GM18502 (cell line): Measurements from ENCODE around the gene TMEM61.

ENCODE experiments used
- ATAC-seq: cut with Tn5 transposase; IDR thresholded peaks from one replicate; pipeline ENCODE4 v1.9.1; 2021; ENCODE audit warnings: mild to moderate bottlenecking; ENCODE audit not compliant: unreplicated experiment, poor library complexity

TMEM61 gene

GRCh38 chr1:54982739-54983138 lies 2.3 kb downstream of the TMEM61 start:
- ATAC-seq = no peak

- ATAC-seq = no peak
Observed at GRCh38 chr1:54984131-54984842, 3.9 kb downstream of the TMEM61 start.

- ATAC-seq = no peak
Observed at GRCh38 chr1:54985556-54985955, 5.1 kb downstream of the TMEM61 start.

DNA sequence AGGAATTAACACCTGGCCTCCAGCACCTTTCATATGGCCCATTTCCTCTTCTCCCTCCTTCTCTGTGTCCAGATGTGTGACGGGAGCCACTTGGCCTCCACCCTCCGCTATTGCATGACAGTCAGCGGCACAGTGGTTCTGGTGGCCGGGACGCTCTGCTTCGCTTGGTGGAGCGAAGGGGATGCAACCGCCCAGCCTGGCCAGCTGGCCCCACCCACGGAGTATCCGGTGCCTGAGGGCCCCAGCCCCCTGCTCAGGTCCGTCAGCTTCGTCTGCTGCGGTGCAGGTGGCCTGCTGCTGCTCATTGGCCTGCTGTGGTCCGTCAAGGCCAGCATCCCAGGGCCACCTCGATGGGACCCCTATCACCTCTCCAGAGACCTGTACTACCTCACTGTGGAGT lies 5.6 kb downstream of the TMEM61 start:
- no peak for ATAC-seq

- no peak for ATAC-seq
Observed at GRCh38 chr1:54986533-54986932, 6.1 kb downstream of the TMEM61 start.

- ATAC-seq = no peak
Observed at GRCh38 chr1:54987427-54987826, 7.0 kb downstream of the TMEM61 start.

DNA sequence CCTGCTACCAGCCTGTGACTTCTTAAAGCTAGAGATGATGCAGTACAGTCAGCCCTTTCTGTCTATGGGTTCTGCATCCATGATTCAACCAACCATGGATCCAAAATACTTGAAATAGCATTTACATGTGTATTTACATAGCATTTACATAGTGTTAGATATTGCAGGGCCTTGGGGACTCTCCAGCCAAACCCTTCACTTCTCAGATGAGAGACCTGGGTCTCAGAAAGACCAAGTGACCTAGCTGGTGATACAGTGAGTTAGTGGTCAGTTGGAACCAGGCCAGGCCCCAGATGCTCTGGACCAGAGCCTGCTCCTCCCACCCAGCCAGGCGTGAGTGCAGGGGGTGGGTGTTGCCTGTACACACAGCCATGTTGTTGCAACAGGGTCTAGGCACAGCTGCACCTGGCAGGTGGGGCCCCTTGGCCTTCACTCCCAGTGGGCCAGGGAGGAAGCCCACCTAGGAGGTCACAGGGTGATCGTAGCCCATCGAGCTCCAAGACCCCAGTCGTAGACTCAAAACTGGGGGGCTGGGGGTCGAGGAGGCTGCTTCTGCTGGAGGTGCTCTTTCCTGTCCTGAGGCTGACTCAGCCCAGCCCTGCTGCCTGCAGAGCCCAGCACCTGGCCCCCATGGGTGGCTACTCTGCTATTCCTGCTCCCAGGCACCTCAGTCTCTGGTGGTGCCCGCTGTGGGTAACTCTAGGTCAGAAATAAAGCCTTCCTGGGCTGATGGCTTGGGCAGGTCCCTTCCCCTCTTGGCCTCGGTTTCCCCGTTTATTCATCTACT lies 7.7 kb downstream of the TMEM61 start:
- ATAC-seq = no peak

DNA sequence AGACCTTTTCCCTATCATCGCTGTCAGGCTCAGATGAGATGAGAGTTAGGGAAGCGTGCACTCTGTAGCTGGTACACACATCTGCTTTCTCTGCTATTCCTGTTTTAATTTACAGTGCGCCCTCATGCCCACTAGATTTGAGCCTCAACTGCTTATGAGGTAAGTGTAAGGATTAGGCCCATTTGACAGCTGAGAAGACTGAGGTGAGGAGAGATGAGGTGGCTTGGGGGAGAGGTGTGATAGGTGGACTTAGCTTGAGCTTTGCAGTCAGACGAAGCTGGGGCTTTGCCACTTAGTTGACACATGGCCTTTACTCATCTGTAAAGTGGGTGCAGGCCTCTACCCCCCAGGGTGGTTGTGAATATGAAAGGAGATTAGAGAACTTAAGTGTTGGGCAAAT lies 8.5 kb downstream of the TMEM61 start:
- ATAC-seq = no peak

DNA sequence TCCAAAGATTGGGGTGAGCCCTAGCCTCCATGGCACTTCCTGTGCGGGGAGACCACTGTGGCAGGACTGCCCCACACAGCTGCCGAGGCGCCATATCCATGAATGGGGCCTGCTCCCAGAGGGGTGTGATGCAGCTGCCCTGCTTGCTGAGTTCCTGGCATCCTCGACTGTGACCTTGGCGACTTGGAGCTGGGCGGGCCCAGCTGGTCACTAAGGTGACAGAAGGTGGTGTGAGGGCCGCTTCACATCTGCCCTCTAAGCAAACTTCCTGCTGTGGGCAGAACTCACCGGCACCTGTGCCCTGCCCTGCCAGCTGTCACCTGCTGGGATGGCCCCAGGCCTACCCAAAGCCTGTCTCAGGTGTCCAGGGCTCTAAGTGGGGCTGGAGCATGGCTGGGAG lies 9.0 kb downstream of the TMEM61 start:
- ATAC-seq = no peak

DNA sequence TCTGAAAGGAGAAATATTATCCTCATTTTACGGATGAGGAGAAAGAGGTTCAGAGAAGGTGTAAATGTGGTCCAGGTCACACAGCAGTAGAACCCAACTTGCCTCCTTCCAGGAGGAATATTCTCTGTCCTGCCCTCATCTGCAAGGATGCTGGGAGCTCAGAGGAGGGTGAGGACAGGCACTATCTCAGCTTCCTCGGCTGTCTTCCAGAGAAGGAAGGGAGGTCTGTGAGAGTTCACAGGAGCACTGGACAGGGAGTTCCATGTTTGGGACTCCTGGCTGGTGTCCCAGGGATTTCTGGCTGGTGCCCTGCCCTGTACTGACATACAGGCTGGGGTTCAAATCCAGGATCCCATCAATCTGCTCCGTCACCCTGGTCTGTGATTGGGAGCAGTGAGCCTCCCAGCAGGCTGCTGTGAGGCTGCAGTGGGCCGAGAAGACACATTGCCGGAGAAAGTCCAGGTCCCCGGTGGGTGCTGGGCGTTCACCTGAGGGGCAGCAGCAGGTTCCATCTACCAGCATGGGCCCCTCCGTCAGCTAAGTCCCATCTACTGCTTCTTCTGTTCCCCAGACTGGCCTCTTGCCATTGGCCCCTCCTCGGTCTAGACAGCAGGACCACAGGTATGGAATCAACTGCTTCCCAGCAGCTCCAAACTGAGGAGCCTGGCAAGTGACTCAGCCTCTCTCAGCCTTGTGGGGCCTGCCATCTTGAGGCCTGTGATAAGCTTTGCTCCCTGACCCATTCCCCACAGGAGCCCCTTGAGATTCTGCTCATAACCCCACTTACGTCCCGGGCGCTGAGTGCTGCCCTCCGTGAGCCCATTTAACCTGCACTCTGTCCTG lies 9.8 kb downstream of the TMEM61 start:
- no peak for ATAC-seq

DNA sequence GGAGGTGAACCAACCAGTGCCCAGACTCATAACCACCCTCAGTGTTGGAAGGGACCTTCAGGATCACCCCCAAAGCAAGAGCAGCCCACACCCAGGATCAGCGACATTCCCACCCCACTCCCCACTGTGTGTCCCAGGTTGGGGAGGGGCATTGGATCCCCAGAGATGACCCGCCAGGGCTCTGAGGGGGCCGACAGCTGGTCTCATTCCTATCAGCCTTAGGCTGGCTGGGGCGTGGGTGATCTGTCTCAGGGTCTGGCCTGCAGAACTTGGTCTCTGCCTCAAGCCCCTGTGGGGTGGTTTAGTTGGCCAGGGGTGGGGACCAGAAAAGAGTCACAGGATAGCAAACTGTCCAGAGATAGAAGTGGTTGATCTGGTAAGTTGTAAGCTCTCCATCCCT lies 10.5 kb downstream of the TMEM61 start:
- no peak for ATAC-seq

DNA sequence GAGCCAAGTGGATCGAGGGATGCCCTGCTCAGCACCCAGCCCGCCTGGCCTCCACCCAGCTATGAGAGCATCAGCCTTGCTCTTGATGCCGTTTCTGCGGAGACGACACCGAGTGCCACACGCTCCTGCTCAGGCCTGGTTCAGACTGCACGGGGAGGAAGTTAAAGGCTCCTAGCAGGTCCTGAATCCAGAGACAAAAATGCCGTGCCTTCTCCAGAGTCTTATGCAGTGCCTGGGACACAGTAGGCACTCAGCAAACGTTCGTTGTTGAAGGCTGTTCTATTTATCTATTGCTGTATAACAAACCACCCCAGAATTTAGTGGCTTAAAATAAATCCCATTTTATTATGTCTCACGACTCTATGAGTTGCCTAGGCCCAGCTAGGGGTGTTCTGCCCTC lies 11.5 kb downstream of the TMEM61 start:
- no peak for ATAC-seq

DNA sequence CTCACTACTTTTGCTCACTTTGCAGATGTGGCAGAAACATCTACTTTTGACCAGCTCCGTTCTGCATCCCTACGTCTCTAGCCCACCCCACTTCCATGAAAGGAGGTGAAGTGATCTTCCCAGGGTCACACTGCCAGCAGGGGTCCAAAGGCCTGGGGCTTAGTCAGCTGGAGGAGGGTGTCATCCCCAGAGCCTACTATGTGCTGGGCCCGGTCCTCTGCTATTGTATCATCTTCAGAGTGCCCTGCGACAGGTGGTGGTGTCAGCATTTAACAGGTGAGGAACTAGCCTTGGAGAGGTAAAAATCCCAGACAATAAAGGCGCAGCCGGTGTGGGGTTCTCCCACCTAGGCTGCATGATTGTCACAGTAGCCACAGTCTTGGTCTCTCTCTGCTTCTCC lies 12.7 kb downstream of the TMEM61 start:
- ATAC-seq = no peak

- no peak for ATAC-seq
Observed at GRCh38 chr1:54994355-54994990, 14.0 kb downstream of the TMEM61 start.

DNA sequence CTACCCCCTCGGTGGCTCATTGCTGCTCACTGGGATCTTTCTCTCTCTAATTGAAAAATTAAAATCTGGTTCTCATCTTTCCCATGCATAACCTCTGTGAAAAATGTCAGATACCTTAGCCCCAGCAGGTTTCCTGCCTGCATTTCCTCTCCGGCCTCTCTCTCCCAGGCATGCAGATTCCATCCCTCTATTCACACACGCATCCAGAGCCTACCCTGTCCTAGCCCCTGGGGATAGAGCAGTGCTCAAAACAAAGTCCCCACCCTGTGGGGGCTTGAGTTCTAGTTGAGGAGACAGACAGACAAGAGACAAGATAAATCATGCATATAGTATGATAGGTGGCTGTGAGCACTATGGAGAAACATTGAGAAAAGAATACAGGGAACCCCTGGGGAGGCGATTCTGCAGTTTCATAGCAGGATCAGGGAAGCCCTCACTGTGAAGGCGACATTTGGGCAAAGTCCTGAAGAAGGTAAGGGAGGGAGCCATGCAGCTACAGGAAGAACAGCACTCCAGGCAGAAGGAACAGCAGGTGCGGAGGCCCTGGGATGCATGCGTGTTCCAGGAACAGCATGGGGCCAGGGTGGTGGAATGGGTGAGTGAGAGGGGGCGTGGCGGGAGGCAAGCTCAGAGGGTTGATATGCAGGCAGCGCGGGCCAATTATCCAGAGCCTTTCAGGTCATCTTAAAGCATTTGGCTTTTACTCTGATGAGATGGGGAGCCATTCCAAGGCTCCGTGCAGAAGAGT lies 14.8 kb downstream of the TMEM61 start:
- ATAC-seq = no peak

- no peak for ATAC-seq
Observed at GRCh38 chr1:54995835-54996234, 15.4 kb downstream of the TMEM61 start.

DNA sequence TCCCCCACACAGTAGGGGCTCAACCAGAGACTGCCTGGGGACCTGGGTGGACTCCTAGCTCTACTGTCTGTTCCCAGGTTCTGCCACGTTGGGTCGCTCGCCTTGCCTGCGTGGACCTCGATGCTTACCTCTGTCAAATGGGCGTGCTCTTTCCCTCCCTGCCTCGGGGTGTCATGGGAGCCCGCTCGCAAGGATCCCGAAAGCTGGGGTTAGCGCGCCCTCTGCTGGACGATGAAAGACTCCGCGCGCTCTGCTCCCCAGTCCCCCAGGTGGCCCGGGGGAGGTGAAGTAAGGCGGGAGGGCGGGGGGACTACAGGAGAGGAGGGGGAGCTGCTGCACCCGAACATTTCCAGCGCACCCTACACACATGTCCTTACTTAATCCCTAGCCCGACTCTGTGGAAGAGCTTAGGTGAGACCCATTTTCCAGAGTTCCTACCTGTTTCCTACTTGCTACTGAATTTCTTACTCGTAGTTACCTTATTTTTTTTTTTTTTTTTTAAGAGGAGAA lies 16.0 kb downstream of the TMEM61 start:
- ATAC-seq = peak; percentile 82

DNA sequence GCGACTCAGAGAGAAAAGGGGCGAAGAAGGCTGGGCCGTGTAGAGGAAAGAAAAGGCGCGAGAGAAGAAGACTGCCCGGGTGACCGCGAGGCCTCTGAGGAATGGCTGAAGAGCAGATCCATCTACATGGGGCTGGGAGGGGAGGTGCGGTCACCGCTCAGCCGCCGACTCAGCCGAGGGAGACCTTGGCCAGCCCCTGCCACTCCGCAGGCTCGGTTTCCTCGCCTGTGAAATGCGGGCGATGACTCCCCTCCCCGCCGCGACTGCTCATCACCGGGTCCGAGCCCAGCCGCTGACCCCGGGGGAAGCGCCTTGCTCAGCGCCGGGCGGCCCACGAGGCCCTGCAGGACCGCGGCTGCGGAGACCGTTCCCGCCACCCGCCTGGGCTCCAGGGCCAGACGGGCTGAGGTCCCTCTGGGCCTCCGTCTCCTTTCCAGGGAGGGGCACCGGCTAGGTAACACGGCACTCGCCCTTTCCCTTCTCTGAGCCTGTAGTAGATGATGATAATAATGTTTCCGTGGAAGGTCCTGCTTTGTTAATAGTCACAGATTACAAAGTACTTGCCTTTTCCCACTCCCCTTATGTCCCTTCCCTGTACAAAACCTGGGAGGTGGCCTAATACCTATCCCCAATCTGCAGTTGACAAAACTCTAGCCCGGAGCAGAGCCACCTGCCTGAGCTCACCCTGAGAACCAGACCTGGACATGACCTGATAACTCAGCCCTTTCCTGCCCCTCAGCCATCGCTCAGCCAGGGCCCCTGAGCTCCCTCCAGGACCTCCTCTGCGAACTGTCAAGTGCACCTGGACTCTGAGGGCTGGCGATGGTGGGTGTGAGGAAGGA lies 16.7 kb downstream of the TMEM61 start:
- no peak for ATAC-seq

DNA sequence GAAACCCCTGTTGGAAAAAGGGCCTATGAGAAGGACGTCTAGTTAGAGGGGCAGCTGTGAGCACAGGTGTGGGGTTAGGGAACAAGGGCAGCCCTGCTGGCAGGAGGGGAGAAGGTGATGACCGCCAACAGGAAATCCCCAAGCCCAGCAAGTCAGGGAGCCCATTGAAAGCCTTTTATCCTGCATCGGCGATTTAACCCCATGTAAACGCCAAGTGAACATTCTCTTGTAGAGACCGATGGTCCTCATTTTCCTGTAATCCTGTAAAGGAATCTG lies 17.2 kb downstream of the TMEM61 start:
- no peak for ATAC-seq
